ENCODE results near the gene APOC3. TPM values are rescaled to one million over a fixed set of nuclear protein-coding genes. Genes with fewer than 3 reads are reported as not detected.

The APOC3 gene
- total and polyA plus RNA-seq, 9 of the 15 experiments (the other 6 are each of a cell fraction or from before 2014, with no cell fraction given), result 1.1 TPM; not detected in 8

DNA sequence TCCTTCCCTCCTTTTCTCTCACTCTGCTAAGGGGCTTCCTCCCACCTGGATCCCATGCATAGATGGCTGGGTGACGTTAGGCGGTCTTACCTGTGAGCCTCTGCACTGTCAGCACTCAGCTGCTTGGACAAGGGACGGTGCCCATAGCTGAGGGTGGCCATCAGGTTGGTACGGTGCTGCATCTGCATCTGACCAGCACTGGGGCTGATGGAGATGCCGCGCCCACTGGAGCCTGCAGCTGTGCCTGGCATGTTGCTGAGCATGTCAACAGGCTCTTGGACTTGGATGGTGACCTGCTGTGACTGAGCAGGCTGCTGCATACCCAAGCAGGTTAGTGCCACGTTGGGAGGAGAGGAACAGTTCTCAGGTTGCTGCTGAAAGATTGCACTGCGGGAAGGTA, 29.5 kb downstream of the APOC3 start:
- WGBS (ENCODE audit: insufficient coverage, low coverage, missing lambda C conversion rate), result 84% methylated on average over 8 of the region's 8 CpGs
- TF ChIP-seq KLF13 (tag; IDR thresholded peaks at IDR 0.05; ENCODE audit: borderline replicate concordance, low read depth) (no peak), ARHGAP35 (IDR thresholded peaks at IDR 0.05; ENCODE audit: partially characterized antibody) (no peak), SNIP1 (IDR thresholded peaks at IDR 0.05; ENCODE audit: low read depth) (no peak), NR2C2 (CRISPR knock-in tag; IDR thresholded peaks at IDR 0.05) (no peak), NR2C2 (tag; IDR thresholded peaks at IDR 0.05) (no peak), CHCHD3 (CRISPR knock-in tag; IDR thresholded peaks at IDR 0.05) (no peak), ZSCAN32 (CRISPR knock-in tag; IDR thresholded peaks at IDR 0.05) (no peak), ZNF274 (IDR thresholded peaks at IDR 0.05; ENCODE audit: borderline replicate concordance, low read depth, low read length) (no peak), TAF1 (IDR thresholded peaks at IDR 0.05; ENCODE audit: control insufficient read depth, extremely low read depth, insufficient read depth, low read length, severe bottlenecking) (no peak), DNMT1 (IDR thresholded peaks at IDR 0.05) (no peak), PYGO2 (tag; IDR thresholded peaks at IDR 0.05) (no peak), ZNF165 (CRISPR knock-in tag; IDR thresholded peaks at IDR 0.05; ENCODE audit: borderline replicate concordance) (no peak)
- TF ChIP-seq, protein P1, sequence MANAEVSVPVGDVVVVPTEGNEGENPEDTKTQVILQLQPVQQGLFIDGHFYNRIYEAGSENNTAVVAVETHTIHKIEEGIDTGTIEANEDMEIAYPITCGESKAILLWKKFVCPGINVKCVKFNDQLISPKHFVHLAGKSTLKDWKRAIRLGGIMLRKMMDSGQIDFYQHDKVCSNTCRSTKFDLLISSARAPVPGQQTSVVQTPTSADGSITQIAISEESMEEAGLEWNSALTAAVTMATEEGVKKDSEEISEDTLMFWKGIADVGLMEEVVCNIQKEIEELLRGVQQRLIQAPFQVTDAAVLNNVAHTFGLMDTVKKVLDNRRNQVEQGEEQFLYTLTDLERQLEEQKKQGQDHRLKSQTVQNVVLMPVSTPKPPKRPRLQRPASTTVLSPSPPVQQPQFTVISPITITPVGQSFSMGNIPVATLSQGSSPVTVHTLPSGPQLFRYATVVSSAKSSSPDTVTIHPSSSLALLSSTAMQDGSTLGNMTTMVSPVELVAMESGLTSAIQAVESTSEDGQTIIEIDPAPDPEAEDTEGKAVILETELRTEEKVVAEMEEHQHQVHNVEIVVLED (CRISPR knock-in tag; IDR thresholded peaks at IDR 0.05), result no peak
- TF ChIP-seq, protein P2, sequence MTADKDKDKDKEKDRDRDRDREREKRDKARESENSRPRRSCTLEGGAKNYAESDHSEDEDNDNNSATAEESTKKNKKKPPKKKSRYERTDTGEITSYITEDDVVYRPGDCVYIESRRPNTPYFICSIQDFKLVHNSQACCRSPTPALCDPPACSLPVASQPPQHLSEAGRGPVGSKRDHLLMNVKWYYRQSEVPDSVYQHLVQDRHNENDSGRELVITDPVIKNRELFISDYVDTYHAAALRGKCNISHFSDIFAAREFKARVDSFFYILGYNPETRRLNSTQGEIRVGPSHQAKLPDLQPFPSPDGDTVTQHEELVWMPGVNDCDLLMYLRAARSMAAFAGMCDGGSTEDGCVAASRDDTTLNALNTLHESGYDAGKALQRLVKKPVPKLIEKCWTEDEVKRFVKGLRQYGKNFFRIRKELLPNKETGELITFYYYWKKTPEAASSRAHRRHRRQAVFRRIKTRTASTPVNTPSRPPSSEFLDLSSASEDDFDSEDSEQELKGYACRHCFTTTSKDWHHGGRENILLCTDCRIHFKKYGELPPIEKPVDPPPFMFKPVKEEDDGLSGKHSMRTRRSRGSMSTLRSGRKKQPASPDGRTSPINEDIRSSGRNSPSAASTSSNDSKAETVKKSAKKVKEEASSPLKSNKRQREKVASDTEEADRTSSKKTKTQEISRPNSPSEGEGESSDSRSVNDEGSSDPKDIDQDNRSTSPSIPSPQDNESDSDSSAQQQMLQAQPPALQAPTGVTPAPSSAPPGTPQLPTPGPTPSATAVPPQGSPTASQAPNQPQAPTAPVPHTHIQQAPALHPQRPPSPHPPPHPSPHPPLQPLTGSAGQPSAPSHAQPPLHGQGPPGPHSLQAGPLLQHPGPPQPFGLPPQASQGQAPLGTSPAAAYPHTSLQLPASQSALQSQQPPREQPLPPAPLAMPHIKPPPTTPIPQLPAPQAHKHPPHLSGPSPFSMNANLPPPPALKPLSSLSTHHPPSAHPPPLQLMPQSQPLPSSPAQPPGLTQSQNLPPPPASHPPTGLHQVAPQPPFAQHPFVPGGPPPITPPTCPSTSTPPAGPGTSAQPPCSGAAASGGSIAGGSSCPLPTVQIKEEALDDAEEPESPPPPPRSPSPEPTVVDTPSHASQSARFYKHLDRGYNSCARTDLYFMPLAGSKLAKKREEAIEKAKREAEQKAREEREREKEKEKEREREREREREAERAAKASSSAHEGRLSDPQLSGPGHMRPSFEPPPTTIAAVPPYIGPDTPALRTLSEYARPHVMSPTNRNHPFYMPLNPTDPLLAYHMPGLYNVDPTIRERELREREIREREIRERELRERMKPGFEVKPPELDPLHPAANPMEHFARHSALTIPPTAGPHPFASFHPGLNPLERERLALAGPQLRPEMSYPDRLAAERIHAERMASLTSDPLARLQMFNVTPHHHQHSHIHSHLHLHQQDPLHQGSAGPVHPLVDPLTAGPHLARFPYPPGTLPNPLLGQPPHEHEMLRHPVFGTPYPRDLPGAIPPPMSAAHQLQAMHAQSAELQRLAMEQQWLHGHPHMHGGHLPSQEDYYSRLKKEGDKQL (CRISPR knock-in tag; IDR thresholded peaks at IDR 0.05; ENCODE audit: borderline replicate concordance), result no peak
- TF ChIP-seq, protein P3, sequence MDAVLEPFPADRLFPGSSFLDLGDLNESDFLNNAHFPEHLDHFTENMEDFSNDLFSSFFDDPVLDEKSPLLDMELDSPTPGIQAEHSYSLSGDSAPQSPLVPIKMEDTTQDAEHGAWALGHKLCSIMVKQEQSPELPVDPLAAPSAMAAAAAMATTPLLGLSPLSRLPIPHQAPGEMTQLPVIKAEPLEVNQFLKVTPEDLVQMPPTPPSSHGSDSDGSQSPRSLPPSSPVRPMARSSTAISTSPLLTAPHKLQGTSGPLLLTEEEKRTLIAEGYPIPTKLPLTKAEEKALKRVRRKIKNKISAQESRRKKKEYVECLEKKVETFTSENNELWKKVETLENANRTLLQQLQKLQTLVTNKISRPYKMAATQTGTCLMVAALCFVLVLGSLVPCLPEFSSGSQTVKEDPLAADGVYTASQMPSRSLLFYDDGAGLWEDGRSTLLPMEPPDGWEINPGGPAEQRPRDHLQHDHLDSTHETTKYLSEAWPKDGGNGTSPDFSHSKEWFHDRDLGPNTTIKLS (IDR thresholded peaks at IDR 0.05; ENCODE audit: borderline replicate concordance, low read depth), result no peak

More for the DNA sequence above, 29.5 kb downstream of the APOC3 start:
- Histone ChIP-seq H4K20me1 (replicated peaks; ENCODE audit: control insufficient read depth, insufficient read depth, low read length) (no peaks in the 10 kb centered on the region), H3K9me1 (ENCODE audit: control insufficient read depth, insufficient read depth, low read length) (no peaks in the 10 kb centered on the region), H3K4me2 (ENCODE audit: insufficient read depth, low read length) (no peak overlapping the region), H3K4me3 (no peak overlapping the region), H3K27ac (ENCODE audit: extremely low read depth, low read depth, low read length) (no peak overlapping the region; the same call in 2 of the 3 replicates), H3K9me3 (replicated peaks; ENCODE audit: control insufficient read depth, insufficient read depth, low read depth, low read length) (no peaks in the 10 kb centered on the region), H3K9ac (ENCODE audit: insufficient read depth in 1 of 2, low read depth in 2 of 2, low read length in 2 of 2) (no peak overlapping the region), H2AFZ (ENCODE audit: low read depth, low read length) (no peak overlapping the region), H3K36me3 (ENCODE audit: control insufficient read depth, insufficient read depth, low read length) (peaks cover 67% of the 10 kb centered on the region), H3K79me2 (ENCODE audit: control insufficient read depth, insufficient read depth, low read length) (no peaks in the 10 kb centered on the region), H3K27me3 (ENCODE audit: control insufficient read depth in 2 of 2, insufficient read depth in 2 of 2, low read length in 2 of 2) (no peaks in the 10 kb centered on the region), H3K4me1 (replicated peaks in 1 of 2; ENCODE audit: control insufficient read depth in 2 of 2, insufficient read depth in 2 of 2, low read length in 2 of 2) (peaks cover 5 to 12% of the 10 kb centered on the region in 2 experiments; a peak in 4 of 5 replicates)
- BruUV-seq (replicated peaks), result no TSS peak
- ATAC-seq, result no peak
- ChIA-PET CTCF (ENCODE audit: low intra/inter-chr PET ratio) (no interaction called here), POLR2A (interaction anchor here (0.7 to 1.2 kb wide), 3 partner anchors 16 to 315 kb away, joined by 3 to 5 read pairs (median 3); partner anchors contain the start of gene PAFAH1B2)
- no peak for DNase-seq (ENCODE audit: extremely low read depth in 1 of 4, low spot score in 3 of 4)
- FAIRE-seq, result no peak
- in situ Hi-C loops (cut with MboI), result no loop called here
- intact Hi-C loops (cut with micrococcal nuclease), result no loop called here

All from K562 (cell line).